ENCODE measurements around the gene GSAP. TPM values are rescaled to one million over a fixed set of nuclear protein-coding genes. Genes with fewer than 3 reads are reported as not detected.

Gene GSAP
- total RNA-seq, 2 donors from 2014 or later = 10.0 to 13.0 TPM

- no peak for DNase-seq (ENCODE audit: low spot score)
- 93% methylated on average over 4 of the region's 4 CpGs for WGBS
- TF ChIP-seq, protein P1, sequence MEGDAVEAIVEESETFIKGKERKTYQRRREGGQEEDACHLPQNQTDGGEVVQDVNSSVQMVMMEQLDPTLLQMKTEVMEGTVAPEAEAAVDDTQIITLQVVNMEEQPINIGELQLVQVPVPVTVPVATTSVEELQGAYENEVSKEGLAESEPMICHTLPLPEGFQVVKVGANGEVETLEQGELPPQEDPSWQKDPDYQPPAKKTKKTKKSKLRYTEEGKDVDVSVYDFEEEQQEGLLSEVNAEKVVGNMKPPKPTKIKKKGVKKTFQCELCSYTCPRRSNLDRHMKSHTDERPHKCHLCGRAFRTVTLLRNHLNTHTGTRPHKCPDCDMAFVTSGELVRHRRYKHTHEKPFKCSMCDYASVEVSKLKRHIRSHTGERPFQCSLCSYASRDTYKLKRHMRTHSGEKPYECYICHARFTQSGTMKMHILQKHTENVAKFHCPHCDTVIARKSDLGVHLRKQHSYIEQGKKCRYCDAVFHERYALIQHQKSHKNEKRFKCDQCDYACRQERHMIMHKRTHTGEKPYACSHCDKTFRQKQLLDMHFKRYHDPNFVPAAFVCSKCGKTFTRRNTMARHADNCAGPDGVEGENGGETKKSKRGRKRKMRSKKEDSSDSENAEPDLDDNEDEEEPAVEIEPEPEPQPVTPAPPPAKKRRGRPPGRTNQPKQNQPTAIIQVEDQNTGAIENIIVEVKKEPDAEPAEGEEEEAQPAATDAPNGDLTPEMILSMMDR (IDR thresholded peaks at IDR 0.05) = no peak
- TF ChIP-seq POLR2AphosphoS5 (IDR thresholded peaks at IDR 0.05) (no peak), POLR2A (IDR thresholded peaks at IDR 0.05) (no peak)
- no peaks in the 10 kb centered on the region for H3K27me3 ChIP-seq (replicated peaks; ENCODE audit: insufficient read depth)
- H3K4me1 ChIP-seq (replicated peaks) = no peaks in the 10 kb centered on the region
- H3K9me3 ChIP-seq = no peaks in the 10 kb centered on the region
- no peaks in the 10 kb centered on the region for H3K36me3 ChIP-seq
- intact Hi-C loops (cut with DNase I) = loop anchor here (10.0 kb wide), 1 partner anchor 205 kb away; the partner anchor contains the start of gene CCDC146
- H3K27ac ChIP-seq = no peak overlapping the region
- H3K4me3 ChIP-seq = no peak overlapping the region
These were observed 86.5 kb downstream of the GSAP start for GRCh38 chr7:77329466-77330168.

- Histone ChIP-seq H3K4me3 (no peak overlapping the region), H3K4me1 (replicated peaks) (no peaks in the 10 kb centered on the region), H3K36me3 (no peaks in the 10 kb centered on the region), H3K27ac (no peak overlapping the region), H3K27me3 (replicated peaks; ENCODE audit: insufficient read depth) (no peaks in the 10 kb centered on the region), H3K9me3 (no peaks in the 10 kb centered on the region)
- DNase-seq (ENCODE audit: low spot score) = no peak
- TF ChIP-seq POLR2AphosphoS5 (IDR thresholded peaks at IDR 0.05) (no peak), POLR2A (IDR thresholded peaks at IDR 0.05) (no peak)
- intact Hi-C loops (cut with DNase I) = loop anchor here (10.0 kb wide), 1 partner anchor 204 kb away; the partner anchor contains the start of gene CCDC146
- WGBS = 12% methylated on average over 1 of the region's 1 CpG
These were observed 87.5 kb downstream of the GSAP start for GRCh38 chr7:77328669-77329068.

DNA sequence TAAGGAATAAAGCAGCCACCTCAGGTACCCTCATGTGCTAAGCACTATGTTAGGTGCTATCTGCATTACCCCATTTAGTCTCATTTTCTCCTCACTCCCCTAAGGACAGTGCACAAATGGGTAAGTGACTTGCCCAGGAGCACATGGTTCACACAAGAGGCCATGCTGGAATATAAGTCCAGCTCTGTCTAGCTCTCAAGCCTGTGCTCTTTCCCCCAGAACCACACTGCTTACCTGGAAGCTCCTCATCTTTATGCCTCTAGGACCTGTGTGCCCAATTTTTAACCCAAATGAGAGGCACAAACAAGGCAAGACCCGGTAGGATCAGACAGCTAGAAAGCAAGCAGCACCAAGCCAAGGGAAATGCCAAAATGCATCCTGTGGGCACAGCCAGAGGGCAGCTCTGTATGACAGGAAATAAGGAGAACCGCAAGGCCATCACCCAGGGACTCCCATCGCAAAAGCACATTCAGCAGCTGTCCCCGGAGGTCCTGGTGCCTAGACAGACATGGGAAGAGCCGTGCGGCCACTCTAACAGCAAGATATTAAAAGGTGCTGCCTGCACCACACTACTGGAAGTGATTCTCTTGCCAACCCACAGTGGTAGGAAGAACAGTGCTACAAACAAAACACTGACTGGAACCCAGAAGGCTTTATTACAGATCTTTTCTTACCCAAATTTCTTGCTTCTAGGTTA lies 88.1 kb downstream of the GSAP start:
- intact Hi-C loops (cut with DNase I) = loop anchor here (10.0 kb wide), 1 partner anchor 203 kb away; the partner anchor contains the start of gene CCDC146
- no peaks in the 10 kb centered on the region for H3K4me1 ChIP-seq (replicated peaks)
- no peaks in the 10 kb centered on the region for H3K36me3 ChIP-seq
- no peak for DNase-seq (ENCODE audit: low spot score)
- TF ChIP-seq POLR2A (IDR thresholded peaks at IDR 0.05) (no peak), POLR2AphosphoS5 (IDR thresholded peaks at IDR 0.05) (no peak)
- TF ChIP-seq, protein P1 (IDR thresholded peaks at IDR 0.05) = no peak
- no peaks in the 10 kb centered on the region for H3K9me3 ChIP-seq
- no peaks in the 10 kb centered on the region for H3K27me3 ChIP-seq (replicated peaks; ENCODE audit: insufficient read depth)
- WGBS = 37% methylated on average over 6 of the region's 6 CpGs
- no peak overlapping the region for H3K4me3 ChIP-seq
- H3K27ac ChIP-seq = peak overlapping the region in 1 of 2 donors; percentile 9

DNA sequence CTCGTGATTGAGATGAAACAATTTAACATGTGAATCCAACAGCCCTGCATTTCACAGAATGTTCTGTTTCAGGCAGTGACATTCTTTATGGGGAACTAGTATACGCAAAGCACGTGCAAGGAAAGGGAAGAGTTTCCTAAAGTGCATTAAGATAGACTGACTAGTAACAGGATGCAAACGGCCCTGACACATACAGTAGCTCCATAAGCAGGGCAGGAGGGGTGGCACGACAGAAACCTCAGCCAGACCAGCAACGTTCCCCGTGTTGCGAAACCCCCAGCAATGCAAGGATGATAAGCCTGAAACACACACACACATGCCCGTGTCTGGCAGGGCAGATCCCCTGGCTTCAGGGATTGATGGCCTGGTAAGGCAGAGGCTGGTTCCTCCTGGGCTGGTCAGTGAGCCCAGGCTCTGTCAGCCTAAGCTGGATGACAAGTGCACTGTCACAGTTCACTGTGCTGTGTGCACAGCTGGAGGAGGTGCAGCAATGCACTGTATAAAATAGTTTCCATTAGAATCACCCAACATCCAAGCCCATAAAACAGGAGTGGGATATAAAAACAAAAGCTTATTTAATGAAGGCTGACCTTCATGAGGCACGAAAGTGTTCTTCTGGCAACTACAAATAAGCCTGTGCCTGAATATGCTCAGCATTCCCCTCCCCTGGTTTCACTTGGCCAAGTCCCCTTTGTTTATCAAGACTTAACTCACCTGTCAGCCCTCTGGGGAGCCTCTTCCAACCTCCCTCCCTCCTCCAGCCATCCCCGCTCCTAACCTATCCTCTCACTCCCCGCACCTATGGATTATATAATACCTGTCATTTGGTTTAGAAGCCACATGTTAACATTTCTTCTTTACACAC lies 88.8 kb downstream of the GSAP start:
- Histone ChIP-seq H3K4me3 (no peak overlapping the region), H3K27ac (peak overlapping the region in 1 of 2 donors; percentile 9), H3K27me3 (replicated peaks; ENCODE audit: insufficient read depth) (no peaks in the 10 kb centered on the region), H3K36me3 (no peaks in the 10 kb centered on the region), H3K4me1 (replicated peaks) (no peaks in the 10 kb centered on the region), H3K9me3 (no peaks in the 10 kb centered on the region)
- intact Hi-C loops (cut with DNase I) = loop anchor here (10.0 kb wide), 1 partner anchor 202 kb away; the partner anchor contains the start of gene CCDC146
- TF ChIP-seq POLR2AphosphoS5 (IDR thresholded peaks at IDR 0.05) (no peak), POLR2A (IDR thresholded peaks at IDR 0.05) (no peak)
- TF ChIP-seq, protein P1 (IDR thresholded peaks at IDR 0.05) = no peak
- peak; percentile 29 for DNase-seq (ENCODE audit: low spot score)
- WGBS = 28% methylated on average over 12 of the region's 12 CpGs

GRCh38 chr7:77326131-77326530 lies 90.0 kb downstream of the GSAP start:
- no peak overlapping the region for H3K4me3 ChIP-seq
- H3K4me1 ChIP-seq (replicated peaks) = no peaks in the 10 kb centered on the region
- intact Hi-C loops (cut with DNase I) = loop anchor here (10.0 kb wide), 1 partner anchor 201 kb away; the partner anchor contains the start of gene CCDC146
- no peaks in the 10 kb centered on the region for H3K36me3 ChIP-seq
- TF ChIP-seq POLR2A (IDR thresholded peaks at IDR 0.05) (no peak), POLR2AphosphoS5 (IDR thresholded peaks at IDR 0.05) (no peak)
- TF ChIP-seq, protein P1 (IDR thresholded peaks at IDR 0.05) = no peak
- no peak overlapping the region for H3K27ac ChIP-seq
- H3K9me3 ChIP-seq = no peaks in the 10 kb centered on the region
- H3K27me3 ChIP-seq (replicated peaks; ENCODE audit: insufficient read depth) = no peaks in the 10 kb centered on the region
- WGBS = 86% methylated on average over 3 of the region's 3 CpGs
- DNase-seq (ENCODE audit: low spot score) = no peak
